ENCODE results near the gene NR4A1.

Gene NR4A1

GRCh38 chr12:52050758-52051541 lies at the start of gene NR4A1:
NR4A1 (plus strand) TSS chr12:52051442; CDS start chr12:52054329, 2,887 bp downstream.
- peak; percentile 85 for DNase-seq

DNA sequence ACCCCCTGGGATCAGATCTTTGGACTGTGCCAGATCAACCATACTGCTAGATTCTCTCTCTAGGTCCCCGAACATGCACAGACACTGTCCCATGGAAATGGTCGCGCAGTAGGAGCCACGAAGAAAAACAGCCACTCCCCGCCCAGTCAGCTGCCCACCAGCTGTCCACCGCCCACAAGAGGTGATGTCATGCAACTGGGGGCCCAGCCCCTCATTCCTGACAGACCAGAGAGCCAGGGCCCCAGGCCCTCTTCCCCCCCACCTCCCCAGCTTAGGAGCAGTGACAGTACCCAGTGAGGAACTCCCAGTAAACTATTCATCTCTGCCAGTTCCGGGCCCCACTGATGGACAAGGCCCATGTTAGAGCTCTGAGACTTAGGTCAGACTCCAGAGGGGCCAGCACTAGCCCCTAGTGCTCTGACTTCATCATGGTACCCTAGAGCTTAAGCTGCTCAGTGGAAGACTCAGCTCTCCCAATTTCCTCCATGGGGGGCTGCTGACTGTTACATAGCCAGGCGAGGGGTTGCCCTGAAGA lies 48.2 kb upstream of the NR4A1 start:
- no peak for DNase-seq

- DNase-seq = no peak
Observed at GRCh38 chr12:52003591-52003990, 47.7 kb upstream of the NR4A1 start.

DNA sequence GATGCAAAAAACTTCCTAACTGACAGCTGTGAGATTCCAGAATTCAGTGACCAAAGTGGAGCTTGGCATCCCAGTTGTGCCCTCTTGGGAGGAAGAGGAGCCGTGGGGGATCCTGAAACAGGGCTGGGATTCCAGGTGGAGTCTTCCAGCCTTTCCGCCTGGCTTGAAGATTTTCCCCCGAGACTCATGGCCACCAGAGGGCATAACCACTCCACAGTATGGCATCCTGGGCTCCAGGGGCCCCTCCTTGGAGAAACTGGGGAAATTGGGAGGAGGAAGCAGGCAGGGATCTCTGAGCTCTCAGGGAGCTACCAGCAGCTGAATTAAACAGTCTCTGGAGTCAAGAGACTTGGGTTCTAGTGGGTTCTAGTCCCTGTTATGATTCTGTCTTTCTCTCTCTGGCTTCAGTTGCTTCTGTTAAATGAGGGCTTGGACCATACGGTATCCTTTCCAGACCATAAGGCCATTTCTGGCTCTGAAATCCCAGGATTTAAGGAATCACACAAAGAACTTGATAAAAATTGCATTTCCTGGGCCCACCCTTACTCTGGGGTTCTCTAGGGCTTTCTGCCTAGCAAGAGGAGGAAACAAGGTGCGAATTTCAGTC lies 47.1 kb upstream of the NR4A1 start:
- peak; percentile 55 for DNase-seq

- no peak for DNase-seq
Observed at GRCh38 chr12:52005218-52005902, 45.9 kb upstream of the NR4A1 start.

DNA sequence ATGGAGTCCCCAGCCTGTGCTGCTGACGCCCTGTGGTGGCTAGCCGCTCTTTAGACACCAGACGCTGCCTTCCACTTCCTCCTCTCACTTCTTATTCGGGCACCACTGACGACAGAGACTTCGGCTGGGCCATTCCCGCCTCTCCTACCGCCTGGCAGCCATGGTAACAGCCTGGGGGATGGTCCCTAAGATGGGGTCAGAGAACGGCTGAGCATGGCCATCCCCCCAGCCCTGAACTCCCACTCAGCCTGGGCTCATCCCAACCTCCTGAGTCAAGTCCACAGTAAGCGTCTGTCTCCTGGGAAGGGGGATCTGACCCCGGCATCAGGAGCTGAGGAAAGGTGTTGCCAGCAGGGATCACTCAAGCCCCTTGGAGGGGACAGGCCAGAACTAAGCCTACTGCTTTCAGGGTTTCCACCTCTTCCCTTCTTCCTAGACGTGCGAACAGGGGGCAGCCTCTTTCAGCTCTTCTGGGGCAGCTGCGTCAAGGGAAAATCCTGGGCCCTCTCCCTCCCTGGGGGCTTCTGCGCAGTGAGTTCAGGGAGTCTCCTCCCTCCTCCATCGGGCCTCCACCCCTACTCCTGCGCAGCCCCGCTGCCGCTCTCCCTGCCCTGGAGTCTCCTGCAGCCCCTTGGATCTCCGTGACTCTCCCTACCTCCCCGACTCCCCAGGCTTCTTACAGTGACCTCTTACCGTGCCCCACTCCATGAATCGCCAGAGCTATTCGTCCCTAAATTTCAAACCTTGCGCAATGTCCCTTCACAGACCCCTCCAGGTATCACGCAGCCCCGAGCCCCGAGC lies 45.1 kb upstream of the NR4A1 start:
- DNase-seq = peak; percentile 69

DNA sequence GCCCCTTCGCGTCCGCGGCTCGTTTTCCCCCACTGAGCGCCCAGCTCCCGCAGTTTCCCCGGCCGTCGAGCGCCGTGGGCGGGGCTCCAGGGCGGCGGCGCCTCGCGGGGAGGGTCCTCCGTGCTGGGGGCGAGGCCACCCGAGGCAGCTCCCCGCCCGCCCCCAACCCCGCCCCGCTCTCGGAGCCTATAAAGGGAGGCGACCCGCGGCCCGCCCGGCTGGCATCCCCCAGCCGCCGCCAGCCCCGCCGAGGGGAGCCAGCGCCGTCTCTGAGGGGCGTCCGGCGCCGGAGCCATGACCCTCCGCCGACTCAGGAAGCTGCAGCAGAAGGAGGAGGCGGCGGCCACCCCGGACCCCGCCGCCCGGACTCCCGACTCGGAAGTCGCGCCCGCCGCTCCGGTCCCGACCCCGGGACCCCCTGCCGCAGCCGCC lies 44.5 kb upstream of the NR4A1 start, which contains the start of gene TAMALIN:
TAMALIN (plus strand) TSS at position 221 of the 432 bp plus-strand sequence; CDS start at position 295, 74 bp downstream.
- DNase-seq = peak; percentile 52

DNA sequence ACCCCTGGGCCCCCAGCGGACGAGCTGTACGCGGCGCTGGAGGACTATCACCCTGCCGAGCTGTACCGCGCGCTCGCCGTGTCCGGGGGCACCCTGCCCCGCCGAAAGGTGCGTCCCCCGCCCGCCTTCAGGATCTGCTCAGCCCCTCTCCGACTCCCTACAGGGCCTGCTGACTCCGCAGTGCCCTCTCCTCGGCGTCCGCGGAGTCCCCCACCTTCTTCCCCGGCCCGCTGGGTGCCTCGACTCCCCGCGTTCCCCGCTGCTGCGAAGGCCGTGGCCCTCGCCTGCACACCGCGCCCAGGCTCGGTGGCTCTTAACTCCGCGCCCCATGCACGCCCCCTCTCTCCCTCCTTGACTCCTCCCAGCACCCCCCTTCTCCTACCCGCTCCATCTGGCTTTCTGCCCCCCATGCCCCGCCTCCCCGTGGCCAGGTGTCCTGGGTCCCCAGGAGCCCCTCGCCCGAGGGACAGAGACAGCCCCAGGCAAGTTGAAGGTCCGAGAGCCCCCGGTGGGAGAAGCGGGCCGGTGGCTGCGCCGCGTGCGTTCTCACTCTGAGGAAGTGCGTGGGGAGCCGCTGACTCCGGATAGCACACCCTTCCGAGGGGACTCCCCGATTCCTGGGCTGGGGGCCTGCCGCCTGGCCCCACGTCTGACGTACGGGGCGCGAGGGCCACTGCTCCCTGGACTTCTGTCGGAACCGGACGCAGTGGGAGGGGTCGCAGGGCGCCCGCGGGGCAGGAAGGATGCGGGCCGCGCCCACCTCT lies 43.9 kb upstream of the NR4A1 start:
- DNase-seq = no peak

DNA sequence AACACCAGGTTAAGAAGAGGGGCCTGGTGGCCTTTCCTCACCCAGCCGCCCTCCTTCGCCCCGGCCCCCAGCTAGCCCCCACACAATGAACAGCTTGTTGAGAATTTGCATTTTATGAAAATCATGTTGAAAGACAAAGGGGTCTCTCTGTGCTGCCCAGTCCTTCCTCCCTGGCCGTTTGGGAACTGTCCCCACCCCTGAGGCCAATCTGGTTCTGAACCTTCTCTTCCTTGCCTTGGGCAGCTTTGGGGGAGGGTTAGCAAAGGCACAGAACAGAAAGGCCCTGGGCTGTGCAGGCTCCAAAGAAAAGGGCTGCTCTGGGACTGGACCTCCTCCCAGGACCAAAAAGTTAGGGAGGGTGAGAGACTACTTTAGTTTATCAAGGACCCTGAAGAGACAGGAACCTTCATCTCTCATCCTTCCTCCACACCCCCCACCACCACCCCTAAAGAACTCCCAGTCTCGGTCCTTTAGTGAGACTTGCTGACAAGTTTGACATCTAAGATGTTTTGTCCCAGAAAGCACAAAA lies 43.2 kb upstream of the NR4A1 start:
- DNase-seq = no peak

- DNase-seq = no peak
Observed at GRCh38 chr12:52009081-52009751, 42.0 kb upstream of the NR4A1 start.

GRCh38 chr12:52010152-52010622 lies 41.1 kb upstream of the NR4A1 start:
- DNase-seq = peak; percentile 83

- no peak for DNase-seq
Observed at GRCh38 chr12:52010692-52011601, 40.3 kb upstream of the NR4A1 start.

GRCh38 chr12:52011602-52012214 lies 39.5 kb upstream of the NR4A1 start:
- no peak for DNase-seq

- DNase-seq = no peak
Observed at GRCh38 chr12:52013626-52014310, 37.5 kb upstream of the NR4A1 start.

- DNase-seq = peak; percentile 23
Observed at GRCh38 chr12:52014567-52015530, 36.4 kb upstream of the NR4A1 start.

GRCh38 chr12:52015532-52016041 lies 35.7 kb upstream of the NR4A1 start:
- peak; percentile 11 for DNase-seq
